ENCODE data around the gene RBPJL. TPM values are rescaled to one million over a fixed set of nuclear protein-coding genes. Genes with fewer than 3 reads are reported as not detected.

The RBPJL gene
- total RNA-seq, 4 donors from 2014 or later = not detected

DNA sequence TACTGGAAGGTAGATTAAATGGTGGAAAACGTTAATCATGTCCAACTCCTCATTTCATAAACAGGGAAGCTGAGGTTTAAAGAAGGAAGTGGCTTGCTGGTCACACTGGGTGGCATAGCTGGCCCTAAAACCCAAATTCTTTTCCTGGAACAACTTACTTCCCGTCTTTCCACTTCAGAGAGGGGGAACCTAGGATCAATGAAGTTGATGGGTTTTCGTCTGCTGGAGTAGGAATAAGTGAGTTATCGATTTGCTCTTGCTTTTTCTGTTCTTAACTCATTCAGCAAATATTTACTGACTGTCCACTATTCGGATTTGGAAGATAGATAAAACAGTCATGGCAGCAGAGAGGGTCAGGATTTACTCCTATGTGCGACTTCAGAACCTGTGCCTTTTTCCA is 55.2 kb downstream of the RBPJL start:
- in situ Hi-C loops (cut with MboI; ENCODE audit: low pct_ligation_motif_present in 1 of 4, low pct_unique_long_range_greater_than_20kb in 1 of 4, low sequenced_read_pairs in 3 of 4) = no loop called here
- TF ChIP-seq, protein P1, sequence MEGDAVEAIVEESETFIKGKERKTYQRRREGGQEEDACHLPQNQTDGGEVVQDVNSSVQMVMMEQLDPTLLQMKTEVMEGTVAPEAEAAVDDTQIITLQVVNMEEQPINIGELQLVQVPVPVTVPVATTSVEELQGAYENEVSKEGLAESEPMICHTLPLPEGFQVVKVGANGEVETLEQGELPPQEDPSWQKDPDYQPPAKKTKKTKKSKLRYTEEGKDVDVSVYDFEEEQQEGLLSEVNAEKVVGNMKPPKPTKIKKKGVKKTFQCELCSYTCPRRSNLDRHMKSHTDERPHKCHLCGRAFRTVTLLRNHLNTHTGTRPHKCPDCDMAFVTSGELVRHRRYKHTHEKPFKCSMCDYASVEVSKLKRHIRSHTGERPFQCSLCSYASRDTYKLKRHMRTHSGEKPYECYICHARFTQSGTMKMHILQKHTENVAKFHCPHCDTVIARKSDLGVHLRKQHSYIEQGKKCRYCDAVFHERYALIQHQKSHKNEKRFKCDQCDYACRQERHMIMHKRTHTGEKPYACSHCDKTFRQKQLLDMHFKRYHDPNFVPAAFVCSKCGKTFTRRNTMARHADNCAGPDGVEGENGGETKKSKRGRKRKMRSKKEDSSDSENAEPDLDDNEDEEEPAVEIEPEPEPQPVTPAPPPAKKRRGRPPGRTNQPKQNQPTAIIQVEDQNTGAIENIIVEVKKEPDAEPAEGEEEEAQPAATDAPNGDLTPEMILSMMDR (IDR thresholded peaks at IDR 0.05) = no peak
- TF ChIP-seq POLR2AphosphoS5 (IDR thresholded peaks at IDR 0.05) = no peak
- no peak for TF ChIP-seq EP300 (IDR thresholded peaks at IDR 0.05; ENCODE audit: low read depth)
- TF ChIP-seq POLR2A (IDR thresholded peaks at IDR 0.05) = no peak
- H3K4me3 ChIP-seq = no peak overlapping the region
- H3K4me1 ChIP-seq = peaks cover 40 to 77% (median 54%) of the 10 kb centered on the region in 4 donors
- peak overlapping the region; percentile 92 to 97 (median 95) for H3K27ac ChIP-seq
- H3K9me3 ChIP-seq = no peaks in the 10 kb centered on the region
- DNase-seq = no peak
- H3K27me3 ChIP-seq = no peaks in the 10 kb centered on the region
- 69% methylated on average over 6 of the region's 6 CpGs for WGBS, 2 donors (ENCODE audit: low coverage in 1 of 2)
- intact Hi-C loops (cut with DNase I; ENCODE audit: low total_unique reads) = no loop called here
- peaks cover 0 to 13% (median 4%) of the 10 kb centered on the region in 4 donors for H3K36me3 ChIP-seq

DNA sequence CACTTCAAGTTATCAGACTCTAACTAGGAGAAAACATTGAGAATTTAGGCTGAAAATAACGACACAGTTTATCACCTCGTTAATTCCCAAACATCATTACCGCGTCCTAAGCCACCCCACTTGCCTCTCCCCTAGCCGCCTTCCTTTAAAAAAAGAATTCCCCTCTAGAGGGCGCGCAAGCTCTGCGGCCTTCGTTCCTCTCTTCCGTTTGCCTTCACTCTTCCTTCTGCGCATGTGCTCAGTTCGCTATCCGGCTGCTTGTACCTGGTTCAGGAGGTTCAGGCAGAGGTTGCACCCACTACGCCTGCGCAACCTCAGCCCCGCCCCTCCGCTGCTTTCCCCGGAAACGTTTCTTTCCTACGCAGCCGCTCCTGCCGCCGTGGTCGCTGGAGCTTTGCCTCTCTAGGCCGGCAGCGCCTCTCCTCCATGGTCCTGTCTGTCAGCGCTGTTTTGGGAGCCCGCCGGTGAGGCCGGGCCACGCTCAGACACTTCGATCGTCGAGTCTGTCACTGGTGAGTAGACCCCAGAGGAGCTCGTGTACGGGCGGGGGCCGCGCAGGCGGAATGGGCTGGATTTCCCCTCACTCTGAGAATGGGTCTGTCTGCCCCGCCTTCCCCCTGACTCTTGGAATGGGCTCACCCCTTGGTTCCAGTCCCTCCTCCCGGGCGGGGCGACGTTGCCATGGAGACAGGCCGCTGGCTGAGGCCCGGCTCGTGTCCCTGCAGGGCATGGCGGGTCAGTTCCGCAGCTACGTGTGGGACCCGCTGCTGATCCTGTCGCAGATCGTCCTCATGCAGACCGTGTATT is 56.4 kb downstream of the RBPJL start, which contains the start of gene SYS1:
Gene SYS1 (plus strand): TSS at position 353 of the 807 bp plus-strand sequence. CDS start 376 bp downstream, at position 729.
- in situ Hi-C loops (cut with MboI; ENCODE audit: low pct_ligation_motif_present in 1 of 4, low pct_unique_long_range_greater_than_20kb in 1 of 4, low sequenced_read_pairs in 3 of 4) (no loop called here), intact Hi-C loops (cut with DNase I; ENCODE audit: low total_unique reads) (no loop called here)
- 0 to 1% methylated on average over 7 to 49 of the region's 55 CpGs for WGBS, 2 donors (ENCODE audit: low coverage in 1 of 2)
- peaks cover 0 to 25% (median 8%) of the 10 kb centered on the region in 4 donors for H3K36me3 ChIP-seq
- H3K27ac ChIP-seq = peak within 1 kb of the TSS; percentile 92 to 97 (median 95)
- TF ChIP-seq POLR2A (IDR thresholded peaks at IDR 0.05) = peak; percentile 96
- TF ChIP-seq, protein P1 (IDR thresholded peaks at IDR 0.05) = peak; percentile 88 to 98 (median 94)
- TF ChIP-seq POLR2AphosphoS5 (IDR thresholded peaks at IDR 0.05) = peak; percentile 90 to 98 (median 97)
- TF ChIP-seq EP300 (IDR thresholded peaks at IDR 0.05; ENCODE audit: low read depth) = no peak
- peaks cover 28 to 71% (median 46%) of the 10 kb centered on the region in 4 donors for H3K4me1 ChIP-seq
- no peaks in the 10 kb centered on the region for H3K9me3 ChIP-seq
- no peaks in the 10 kb centered on the region for H3K27me3 ChIP-seq
- peak; percentile 99 for DNase-seq
- H3K4me3 ChIP-seq = peak within 1 kb of the TSS; percentile 44 to 83 (median 67)

DNA sequence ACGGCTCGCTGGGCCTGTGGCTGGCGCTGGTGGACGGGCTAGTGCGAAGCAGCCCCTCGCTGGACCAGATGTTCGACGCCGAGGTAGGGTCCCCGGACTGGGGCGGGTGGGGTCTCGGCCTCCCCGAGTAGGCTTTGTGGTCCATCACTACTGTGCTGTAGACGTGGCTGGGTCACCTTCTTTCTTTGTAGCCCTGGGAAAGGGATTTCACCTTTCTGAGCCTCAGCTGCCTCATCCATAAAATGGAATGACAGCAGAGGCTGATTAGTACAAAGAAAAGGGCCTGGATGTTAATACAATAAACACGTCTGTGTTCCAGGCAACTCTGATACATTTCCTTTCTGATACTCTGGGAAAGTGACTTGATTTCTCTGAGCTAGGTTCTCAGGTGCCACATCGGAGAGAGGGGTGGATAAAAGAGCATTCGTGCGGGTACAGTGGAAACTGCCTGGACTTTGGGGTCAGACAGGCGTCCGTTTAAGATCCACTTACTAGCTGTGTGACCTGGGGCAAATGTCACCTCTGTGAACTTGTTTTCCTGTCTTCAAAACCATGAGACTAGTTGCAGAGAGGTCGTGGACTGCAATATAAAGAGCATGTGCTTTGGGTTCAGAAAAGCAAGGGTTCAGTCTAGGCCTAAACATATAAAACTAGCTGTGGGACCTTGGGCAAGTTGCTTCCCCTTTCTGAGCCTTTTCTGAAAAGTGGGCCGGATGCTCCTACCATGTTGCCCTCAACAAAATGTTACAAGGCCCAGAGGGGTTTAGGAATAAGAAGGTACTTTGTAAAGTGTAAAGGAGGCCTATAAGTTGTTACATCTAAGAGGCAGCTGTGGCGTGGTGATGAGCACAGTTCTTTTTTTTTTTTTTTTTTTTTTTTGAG is 57.2 kb downstream of the RBPJL start:
- peaks cover 23 to 63% (median 37%) of the 10 kb centered on the region in 4 donors for H3K4me1 ChIP-seq
- peak overlapping the region; percentile 92 to 97 (median 95) for H3K27ac ChIP-seq
- H3K27me3 ChIP-seq = no peaks in the 10 kb centered on the region
- no peaks in the 10 kb centered on the region for H3K9me3 ChIP-seq
- WGBS, 2 donors (ENCODE audit: low coverage in 1 of 2) = 14 to 24% methylated on average over 4 to 21 of the region's 23 CpGs
- DNase-seq = no peak
- H3K36me3 ChIP-seq = peaks cover 0 to 27% (median 10%) of the 10 kb centered on the region in 4 donors
- in situ Hi-C loops (cut with MboI; ENCODE audit: low pct_ligation_motif_present in 1 of 4, low pct_unique_long_range_greater_than_20kb in 1 of 4, low sequenced_read_pairs in 3 of 4) = no loop called here
- peak overlapping the region; percentile 44 to 83 (median 67) for H3K4me3 ChIP-seq
- intact Hi-C loops (cut with DNase I; ENCODE audit: low total_unique reads) = no loop called here
- TF ChIP-seq, protein P1 (IDR thresholded peaks at IDR 0.05) = no peak
- no peak for TF ChIP-seq EP300 (IDR thresholded peaks at IDR 0.05; ENCODE audit: low read depth)
- TF ChIP-seq POLR2A (IDR thresholded peaks at IDR 0.05) = no peak
- no peak for TF ChIP-seq POLR2AphosphoS5 (IDR thresholded peaks at IDR 0.05)
